Osteocyte (in vitro differentiated cells): Measurements from ENCODE around the gene GRIK5. TPM values are rescaled to one million over a fixed set of nuclear protein-coding genes. Genes with fewer than 3 reads are reported as not detected.
A peak's percentile ranks its signal among the peaks of the same experiment; 100 is the strongest.

ENCODE experiments used
- DNase-seq: peaks from one replicate; pipeline ENCODE4 v3.0.0; 2021; ENCODE audit warnings: mixed read lengths; ENCODE audit not compliant: unreplicated experiment; ENCODE audit errors: extremely low spot score
- H3K27ac Mint-ChIP-seq: one replicate; pipeline ENCODE4 v1.8.0; 2021; ENCODE audit warnings: mild to moderate bottlenecking, mixed read lengths; ENCODE audit not compliant: unreplicated experiment
- H3K27me3 Mint-ChIP-seq: one replicate; pipeline ENCODE4 v1.8.0; 2021; ENCODE audit warnings: mixed read lengths; ENCODE audit not compliant: unreplicated experiment
- H3K36me3 Mint-ChIP-seq: one replicate; pipeline ENCODE4 v1.8.0; 2021; ENCODE audit warnings: mixed read lengths; ENCODE audit not compliant: unreplicated experiment
- H3K4me1 Mint-ChIP-seq: one replicate; pipeline ENCODE4 v1.8.0; 2021; ENCODE audit warnings: mixed read lengths; ENCODE audit not compliant: unreplicated experiment
- H3K4me3 Mint-ChIP-seq: one replicate; pipeline ENCODE4 v1.8.0; 2021; ENCODE audit warnings: mild to moderate bottlenecking, moderate library complexity, mixed read lengths; ENCODE audit not compliant: unreplicated experiment
- H3K9me3 Mint-ChIP-seq: one replicate; pipeline ENCODE4 v1.8.0; 2021; ENCODE audit warnings: mixed read lengths; ENCODE audit not compliant: unreplicated experiment
- total RNA-seq: library from RNA; stranded (reverse); gene quantifications from 2 replicates; pipeline ENCODE4 v1.2.1, GENCODE V29; 2021
- TF ChIP-seq, protein P1 (sequence below): fragments of 200-600 bp; sonication (generic); IDR thresholded peaks from 2 replicates; pipeline ENCODE4 v1.5.0; 2021; ENCODE audit warnings: antibody characterized with exemption, mild to moderate bottlenecking, moderate library complexity

The GRIK5 gene
- total RNA-seq, 1 donor from 2014 or later = 0.38 TPM

DNA sequence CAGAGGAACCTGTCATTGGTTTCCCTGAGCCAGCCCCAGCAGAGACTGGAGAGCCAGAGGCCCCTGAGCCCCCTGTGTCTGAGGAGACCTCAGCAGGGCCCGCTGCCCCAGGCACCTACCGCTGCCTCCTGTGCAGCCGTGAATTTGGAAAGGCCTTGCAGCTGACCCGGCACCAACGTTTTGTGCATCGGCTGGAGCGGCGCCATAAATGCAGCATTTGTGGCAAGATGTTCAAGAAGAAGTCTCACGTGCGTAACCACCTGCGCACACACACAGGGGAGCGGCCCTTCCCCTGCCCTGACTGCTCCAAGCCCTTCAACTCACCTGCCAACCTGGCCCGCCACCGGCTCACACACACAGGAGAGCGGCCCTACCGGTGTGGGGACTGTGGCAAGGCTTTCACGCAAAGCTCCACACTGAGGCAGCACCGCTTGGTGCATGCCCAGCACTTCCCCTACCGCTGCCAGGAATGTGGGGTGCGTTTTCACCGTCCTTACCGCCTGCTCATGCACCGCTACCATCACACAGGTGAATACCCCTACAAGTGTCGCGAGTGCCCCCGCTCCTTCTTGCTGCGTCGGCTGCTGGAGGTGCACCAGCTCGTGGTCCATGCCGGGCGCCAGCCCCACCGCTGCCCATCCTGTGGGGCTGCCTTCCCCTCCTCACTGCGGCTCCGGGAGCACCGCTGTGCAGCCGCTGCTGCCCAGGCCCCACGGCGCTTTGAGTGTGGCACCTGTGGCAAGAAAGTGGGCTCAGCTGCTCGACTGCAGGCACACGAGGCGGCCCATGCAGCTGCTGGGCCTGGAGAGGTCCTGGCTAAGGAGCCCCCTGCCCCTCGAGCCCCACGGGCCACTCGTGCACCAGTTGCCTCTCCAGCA lies 10.1 kb upstream of the GRIK5 start:
- Mint-ChIP-seq H3K27ac (no peak overlapping the region), H3K9me3 (no peaks in the 10 kb centered on the region), H3K4me1 (peaks cover 28% of the 10 kb centered on the region), H3K36me3 (peaks cover 20% of the 10 kb centered on the region), H3K27me3 (no peaks in the 10 kb centered on the region), H3K4me3 (no peak overlapping the region)
- no peak for DNase-seq
- TF ChIP-seq, protein P1, sequence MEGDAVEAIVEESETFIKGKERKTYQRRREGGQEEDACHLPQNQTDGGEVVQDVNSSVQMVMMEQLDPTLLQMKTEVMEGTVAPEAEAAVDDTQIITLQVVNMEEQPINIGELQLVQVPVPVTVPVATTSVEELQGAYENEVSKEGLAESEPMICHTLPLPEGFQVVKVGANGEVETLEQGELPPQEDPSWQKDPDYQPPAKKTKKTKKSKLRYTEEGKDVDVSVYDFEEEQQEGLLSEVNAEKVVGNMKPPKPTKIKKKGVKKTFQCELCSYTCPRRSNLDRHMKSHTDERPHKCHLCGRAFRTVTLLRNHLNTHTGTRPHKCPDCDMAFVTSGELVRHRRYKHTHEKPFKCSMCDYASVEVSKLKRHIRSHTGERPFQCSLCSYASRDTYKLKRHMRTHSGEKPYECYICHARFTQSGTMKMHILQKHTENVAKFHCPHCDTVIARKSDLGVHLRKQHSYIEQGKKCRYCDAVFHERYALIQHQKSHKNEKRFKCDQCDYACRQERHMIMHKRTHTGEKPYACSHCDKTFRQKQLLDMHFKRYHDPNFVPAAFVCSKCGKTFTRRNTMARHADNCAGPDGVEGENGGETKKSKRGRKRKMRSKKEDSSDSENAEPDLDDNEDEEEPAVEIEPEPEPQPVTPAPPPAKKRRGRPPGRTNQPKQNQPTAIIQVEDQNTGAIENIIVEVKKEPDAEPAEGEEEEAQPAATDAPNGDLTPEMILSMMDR = no peak

- TF ChIP-seq, protein P1 = no peak
- Mint-ChIP-seq H3K9me3 (no peaks in the 10 kb centered on the region), H3K4me3 (no peak overlapping the region), H3K36me3 (peaks cover 19% of the 10 kb centered on the region), H3K27me3 (no peaks in the 10 kb centered on the region), H3K4me1 (peaks cover 34% of the 10 kb centered on the region), H3K27ac (no peak overlapping the region)
- DNase-seq = no peak
Measured at GRCh38 chr19:42079276-42079669, 9.3 kb upstream of the GRIK5 start.

DNA sequence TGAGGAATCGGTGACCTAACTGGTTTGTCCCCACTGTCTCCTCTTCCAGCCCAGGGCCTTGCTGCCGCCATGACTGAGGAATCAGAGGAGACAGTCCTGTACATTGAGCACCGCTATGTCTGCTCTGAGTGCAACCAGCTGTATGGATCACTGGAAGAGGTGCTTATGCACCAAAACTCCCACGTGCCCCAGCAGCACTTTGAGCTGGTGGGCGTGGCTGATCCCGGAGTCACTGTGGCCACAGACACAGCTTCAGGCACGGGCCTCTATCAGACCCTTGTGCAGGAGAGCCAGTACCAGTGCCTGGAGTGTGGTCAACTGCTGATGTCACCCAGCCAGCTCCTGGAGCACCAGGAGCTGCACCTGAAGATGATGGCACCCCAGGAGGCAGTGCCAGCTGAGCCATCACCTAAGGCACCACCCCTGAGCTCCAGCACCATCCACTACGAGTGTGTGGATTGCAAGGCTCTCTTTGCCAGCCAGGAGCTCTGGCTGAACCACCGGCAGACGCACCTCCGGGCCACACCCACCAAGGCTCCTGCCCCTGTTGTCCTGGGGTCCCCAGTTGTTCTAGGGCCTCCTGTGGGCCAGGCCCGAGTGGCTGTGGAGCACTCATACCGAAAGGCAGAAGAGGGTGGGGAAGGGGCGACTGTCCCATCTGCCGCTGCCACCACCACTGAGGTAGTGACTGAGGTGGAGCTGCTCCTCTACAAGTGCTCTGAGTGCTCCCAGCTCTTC lies 8.7 kb upstream of the GRIK5 start:
- no peaks in the 10 kb centered on the region for H3K9me3 Mint-ChIP-seq
- H3K36me3 Mint-ChIP-seq = peaks cover 16% of the 10 kb centered on the region
- peak overlapping the region; percentile 21 for H3K4me3 Mint-ChIP-seq
- no peak for DNase-seq
- TF ChIP-seq, protein P1 = no peak
- H3K27ac Mint-ChIP-seq = peak overlapping the region; percentile 19
- peaks cover 34% of the 10 kb centered on the region for H3K4me1 Mint-ChIP-seq
- no peaks in the 10 kb centered on the region for H3K27me3 Mint-ChIP-seq

GRCh38 chr19:42078058-42078457 lies 8.1 kb upstream of the GRIK5 start:
- TF ChIP-seq, protein P1 = no peak
- H3K4me3 Mint-ChIP-seq = peak overlapping the region; percentile 84

GRCh38 chr19:42076380-42076944 lies 6.5 kb upstream of the GRIK5 start:
- Mint-ChIP-seq H3K4me3 (peak overlapping the region; percentile 84), H3K27me3 (no peaks in the 10 kb centered on the region), H3K4me1 (peaks cover 33% of the 10 kb centered on the region), H3K9me3 (no peaks in the 10 kb centered on the region), H3K36me3 (peaks cover 11% of the 10 kb centered on the region), H3K27ac (peak overlapping the region; percentile 84)
- TF ChIP-seq, protein P1 = no peak
- DNase-seq = no peak

More at GRCh38 chr19:42078058-42078457, 8.1 kb upstream of the GRIK5 start:
- DNase-seq = no peak
- Mint-ChIP-seq H3K36me3 (peaks cover 16% of the 10 kb centered on the region), H3K27ac (peak overlapping the region; percentile 84), H3K27me3 (no peaks in the 10 kb centered on the region), H3K4me1 (peaks cover 34% of the 10 kb centered on the region), H3K9me3 (no peaks in the 10 kb centered on the region)
